NCI-H2081 (cell line): Measurements from ENCODE around the gene C3orf80.
"Not testable (repeated sequence)": the region's sequence is repeated elsewhere in the genome, so short reads cannot be mapped to it uniquely, and the experiment has no call there.

Experiments
- DNase-seq, 2 experiments: peaks; one replicate each; lab custom pipeline; 2025; lab: John Stamatoyannopoulos, UW

The C3orf80 gene

GRCh38 chr3:160213191-160213590 is 12.0 kb upstream of the C3orf80 start:
- no peak for DNase-seq

- no peak for DNase-seq
These were observed 7.5 kb upstream of the C3orf80 start for GRCh38 chr3:160217675-160218074.

- no peak for DNase-seq
These were observed 7.1 kb upstream of the C3orf80 start for GRCh38 chr3:160218136-160218535.

GRCh38 chr3:160220038-160220437 is 5.2 kb upstream of the C3orf80 start:
- no peak for DNase-seq

- no peak for DNase-seq
These were observed 4.2 kb upstream of the C3orf80 start for GRCh38 chr3:160221019-160221418.

- DNase-seq: no peak
These were observed 966 bp upstream of the C3orf80 start for GRCh38 chr3:160224256-160224655.

GRCh38 chr3:160224811-160225175 is 429 bp upstream of the C3orf80 start:
- DNase-seq: no peak

GRCh38 chr3:160226026-160226907 is 1.0 kb downstream of the C3orf80 start:
- peak in 1 of 2 experiments; percentile 52 for DNase-seq

- no peak for DNase-seq
These were observed 2.2 kb downstream of the C3orf80 start for GRCh38 chr3:160227419-160227818.

- no peak for DNase-seq
These were observed 6.8 kb downstream of the C3orf80 start for GRCh38 chr3:160232014-160232413.

GRCh38 chr3:160240719-160241118 is 15.5 kb downstream of the C3orf80 start:
- DNase-seq: not testable (repeated sequence)

- no peak for DNase-seq
These were observed 20.1 kb downstream of the C3orf80 start for GRCh38 chr3:160245261-160245800.

- no peak for DNase-seq
These were observed 22.5 kb downstream of the C3orf80 start for GRCh38 chr3:160247766-160248165.

GRCh38 chr3:160253298-160253697 is 28.1 kb downstream of the C3orf80 start:
- DNase-seq: no peak

- DNase-seq: no peak
These were observed 32.4 kb downstream of the C3orf80 start for GRCh38 chr3:160257606-160258005.

- no peak for DNase-seq
These were observed 34.4 kb downstream of the C3orf80 start for GRCh38 chr3:160259589-160259988.

GRCh38 chr3:160260587-160261270 is 35.5 kb downstream of the C3orf80 start:
- DNase-seq: no peak

- DNase-seq: no peak
These were observed 39.9 kb downstream of the C3orf80 start for GRCh38 chr3:160265088-160265487.
